Measurements from ENCODE around the gene MYT1.
A peak's percentile ranks its signal among the peaks of the same experiment; 100 is the strongest.

MYT1 gene

DNA sequence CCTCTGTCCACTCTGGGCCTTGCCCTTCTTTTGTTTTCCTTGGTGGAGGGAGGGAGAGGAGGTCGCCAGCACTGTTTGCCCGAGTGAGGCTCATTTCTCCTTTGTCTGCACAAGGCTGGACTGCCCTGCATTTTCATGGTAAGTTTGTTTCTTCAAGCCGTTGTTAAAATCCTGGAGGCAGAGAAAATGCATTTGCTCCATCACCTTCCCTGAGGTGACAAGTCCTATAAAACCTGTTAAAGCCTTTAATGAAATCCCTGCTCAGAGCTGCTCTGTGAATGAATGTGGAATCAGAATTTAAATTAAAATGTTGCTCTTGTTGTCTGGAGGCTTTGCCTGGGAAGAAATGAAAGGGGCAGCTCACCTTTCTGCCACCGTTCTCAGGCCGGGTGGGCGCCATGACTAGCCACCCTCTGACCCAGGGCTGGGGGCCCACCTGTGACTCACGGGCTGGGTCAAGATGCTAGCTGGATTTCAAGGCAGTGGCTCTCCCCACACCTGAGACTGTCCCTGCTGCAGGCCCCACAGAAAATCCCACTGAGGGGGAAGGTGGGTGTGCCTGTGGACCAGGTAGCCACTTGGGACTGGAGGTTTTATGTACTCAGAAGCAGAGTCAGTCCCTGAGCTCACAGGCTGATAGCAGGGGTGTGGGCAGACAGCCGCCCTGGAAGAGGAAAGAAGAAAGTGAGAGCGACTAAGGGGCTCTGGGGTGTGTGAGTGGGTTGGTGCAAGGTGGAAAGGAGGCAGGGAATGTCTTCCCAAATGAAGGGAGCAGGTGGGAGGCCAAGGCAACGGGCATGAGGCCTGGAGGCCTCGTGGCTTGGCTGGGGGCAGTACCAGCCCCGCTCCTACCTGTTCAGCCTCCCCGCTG, 24.0 kb upstream of the MYT1 start:
- DNase-seq = no peak

DNA sequence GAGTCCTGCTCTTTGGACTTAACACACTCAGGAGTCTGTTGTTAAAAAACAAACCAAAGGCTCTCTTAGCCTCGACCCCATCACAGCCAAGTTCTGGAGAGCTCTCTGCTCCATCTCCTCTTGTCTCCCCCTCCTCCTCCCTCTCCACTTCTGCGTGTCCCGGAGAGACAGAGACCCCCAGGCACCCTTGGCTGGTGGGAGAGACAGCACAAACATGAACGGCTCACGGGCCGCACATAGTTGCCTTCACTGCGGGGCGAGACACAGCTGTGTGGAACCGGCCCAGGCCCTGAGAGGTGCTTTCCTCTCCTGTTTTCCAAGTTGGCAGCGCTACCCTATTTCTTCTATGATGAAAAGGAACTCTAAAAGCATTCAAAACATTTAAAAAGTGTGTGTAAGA, 23.3 kb upstream of the MYT1 start:
- no peak for DNase-seq

GRCh38 chr20:64142590-64142989, 21.7 kb upstream of the MYT1 start:
- peak; percentile 16 for DNase-seq

DNA sequence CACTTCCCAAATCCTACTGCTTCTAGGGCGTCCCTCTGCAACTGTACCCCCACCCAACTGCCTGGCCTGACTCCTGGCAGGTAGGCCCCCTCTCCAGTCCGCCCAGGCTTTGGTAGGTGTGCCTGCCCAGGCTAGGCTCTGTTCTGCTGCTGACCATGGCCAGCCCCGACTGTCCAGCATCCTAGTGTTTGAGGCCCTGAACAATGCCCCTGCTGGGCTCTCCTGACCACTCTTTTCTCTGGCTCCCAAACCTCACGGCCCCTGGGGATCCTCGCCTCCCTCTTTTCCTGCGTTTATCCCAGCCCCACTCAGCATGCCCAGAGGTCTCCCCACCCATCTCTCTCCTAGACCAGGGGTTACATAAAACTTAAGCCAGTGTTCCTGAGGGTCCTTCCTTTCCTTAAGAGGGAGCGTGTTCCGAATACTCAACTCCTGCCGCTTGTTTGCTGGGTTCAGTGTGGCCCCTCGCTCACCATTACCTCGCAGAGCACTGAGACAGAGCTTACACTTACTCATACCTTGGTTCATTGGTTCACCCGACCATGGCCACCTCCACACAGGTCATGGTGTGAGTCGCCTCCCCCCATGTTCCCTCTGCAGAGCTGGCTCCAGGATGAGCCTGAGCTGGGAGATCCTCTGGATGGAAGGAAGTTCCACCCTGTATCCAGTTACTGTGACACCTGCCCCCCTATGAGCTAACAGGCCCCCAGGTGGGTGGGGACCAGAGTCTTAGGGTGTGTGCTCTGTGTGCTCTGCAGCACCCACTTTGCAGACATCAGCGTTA, 21.0 kb upstream of the MYT1 start:
- DNase-seq = no peak

DNA sequence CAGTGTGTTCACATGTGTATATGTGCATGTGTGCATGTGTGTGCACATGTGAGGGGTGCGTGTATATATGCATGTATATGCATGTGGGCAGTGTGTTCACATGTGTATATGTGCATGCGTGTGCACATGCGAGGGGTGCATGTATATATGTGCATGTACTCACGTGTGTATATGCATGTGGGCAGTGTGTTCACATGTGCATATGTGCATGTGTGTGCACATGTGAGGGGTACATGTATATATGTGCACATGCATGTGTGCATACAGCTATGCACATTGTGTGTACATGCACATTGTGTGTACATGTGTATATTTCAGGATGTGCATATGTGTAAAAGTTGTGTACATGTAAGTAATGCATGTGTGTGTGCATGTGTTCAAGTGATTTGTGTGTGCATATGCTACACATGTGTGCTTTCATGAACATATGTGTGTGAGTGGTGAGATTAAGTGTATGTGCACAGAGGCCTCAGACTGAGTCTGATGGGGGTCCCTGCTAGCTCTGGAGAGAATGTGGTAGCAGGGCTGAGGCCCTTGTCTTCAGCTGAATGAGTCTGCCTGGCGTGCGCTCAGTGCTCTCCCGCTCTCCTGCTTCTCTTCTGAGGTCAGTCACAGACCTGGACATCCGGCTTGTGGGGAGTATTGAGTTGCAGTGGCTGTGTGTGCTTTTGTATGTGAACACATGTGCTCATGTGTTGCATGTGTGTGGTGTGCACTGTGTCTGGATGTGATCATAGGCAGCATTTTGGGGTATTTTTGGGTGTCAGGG, 19.9 kb upstream of the MYT1 start:
- no peak for DNase-seq

DNA sequence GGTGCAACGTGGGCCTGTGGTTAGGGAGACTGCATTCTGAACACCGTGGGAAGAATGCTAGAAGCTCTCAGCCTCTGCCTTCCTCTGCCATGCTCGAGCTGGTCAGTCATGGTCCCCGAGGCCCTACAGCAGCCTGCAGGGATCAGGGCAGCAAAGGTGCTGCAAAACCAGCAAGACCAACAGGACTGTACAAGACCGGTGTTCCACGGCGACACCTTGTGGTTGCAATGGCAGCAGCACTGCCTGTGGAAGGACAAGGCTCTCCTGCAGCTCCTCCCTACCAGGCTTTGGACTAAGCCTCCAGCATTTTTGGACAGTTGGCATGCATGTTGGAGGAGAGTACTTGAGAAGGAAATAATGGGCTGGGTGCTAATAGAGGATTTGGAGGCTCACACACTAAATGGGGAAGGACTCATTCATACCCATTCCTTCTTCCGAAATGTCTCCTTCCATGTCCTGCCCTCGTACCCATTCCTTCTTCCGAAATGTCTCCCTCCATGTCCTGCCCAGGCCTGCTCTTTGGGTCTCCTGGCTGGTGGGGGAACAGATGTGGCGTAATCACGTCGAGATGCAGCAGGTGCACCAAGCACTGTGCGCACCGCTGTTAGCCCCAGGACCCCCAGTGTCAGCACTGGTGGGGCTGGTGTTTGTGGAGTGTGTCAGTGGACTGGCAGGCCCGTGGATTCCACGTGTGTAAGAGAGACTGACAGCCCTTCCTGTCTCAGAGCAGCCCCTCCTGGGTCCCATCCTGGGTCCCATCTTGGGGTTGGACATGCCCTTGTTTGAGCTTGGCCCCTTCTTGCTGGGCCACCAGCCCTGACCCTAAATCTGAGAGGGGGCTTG, 18.6 kb upstream of the MYT1 start:
- DNase-seq = no peak

- DNase-seq = peak; percentile 83
Observed at GRCh38 chr20:64146301-64146935, 17.8 kb upstream of the MYT1 start.

- no peak for DNase-seq
Observed at GRCh38 chr20:64146936-64147477, 17.2 kb upstream of the MYT1 start.

DNA sequence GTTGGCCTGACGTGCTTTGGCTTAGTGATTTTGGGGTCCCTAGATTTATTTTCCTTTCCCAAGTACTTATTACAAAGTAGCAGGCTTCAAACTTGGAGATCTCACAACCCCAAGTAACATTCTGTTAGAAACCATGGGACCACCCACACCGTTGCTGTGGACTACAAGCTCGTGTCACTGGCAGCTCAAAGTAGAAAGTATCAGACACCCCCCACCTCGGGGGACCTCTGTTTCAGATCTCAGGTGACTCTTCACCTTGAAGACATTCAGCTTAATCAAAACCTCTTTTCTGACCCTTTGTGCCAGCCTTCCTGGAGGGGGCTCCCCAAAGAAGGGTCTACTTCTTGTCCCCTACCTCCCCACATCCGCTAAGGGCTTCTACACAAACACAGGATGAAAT, 15.7 kb upstream of the MYT1 start:
- no peak for DNase-seq

DNA sequence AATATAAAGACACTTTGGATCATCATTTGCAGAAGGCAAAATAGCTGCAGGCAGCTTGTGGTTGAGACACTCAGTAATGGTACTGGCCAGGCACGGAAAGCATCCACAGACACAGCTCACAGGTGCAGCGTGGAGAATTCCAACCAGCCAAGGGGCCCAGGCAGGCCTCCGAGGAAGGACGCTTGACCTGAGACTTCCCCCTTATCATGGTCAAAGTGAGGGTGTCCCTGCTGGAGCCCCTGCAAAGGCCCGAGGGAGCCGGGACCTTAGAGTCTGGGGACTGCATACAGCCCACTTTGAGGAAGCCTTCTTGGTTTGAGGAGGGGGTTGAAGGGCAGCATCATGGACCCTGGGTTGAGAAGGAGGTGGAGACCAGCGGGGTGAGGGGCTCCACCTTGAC, 15.1 kb upstream of the MYT1 start:
- DNase-seq = no peak

- no peak for DNase-seq
Observed at GRCh38 chr20:64149809-64150560, 14.3 kb upstream of the MYT1 start.

DNA sequence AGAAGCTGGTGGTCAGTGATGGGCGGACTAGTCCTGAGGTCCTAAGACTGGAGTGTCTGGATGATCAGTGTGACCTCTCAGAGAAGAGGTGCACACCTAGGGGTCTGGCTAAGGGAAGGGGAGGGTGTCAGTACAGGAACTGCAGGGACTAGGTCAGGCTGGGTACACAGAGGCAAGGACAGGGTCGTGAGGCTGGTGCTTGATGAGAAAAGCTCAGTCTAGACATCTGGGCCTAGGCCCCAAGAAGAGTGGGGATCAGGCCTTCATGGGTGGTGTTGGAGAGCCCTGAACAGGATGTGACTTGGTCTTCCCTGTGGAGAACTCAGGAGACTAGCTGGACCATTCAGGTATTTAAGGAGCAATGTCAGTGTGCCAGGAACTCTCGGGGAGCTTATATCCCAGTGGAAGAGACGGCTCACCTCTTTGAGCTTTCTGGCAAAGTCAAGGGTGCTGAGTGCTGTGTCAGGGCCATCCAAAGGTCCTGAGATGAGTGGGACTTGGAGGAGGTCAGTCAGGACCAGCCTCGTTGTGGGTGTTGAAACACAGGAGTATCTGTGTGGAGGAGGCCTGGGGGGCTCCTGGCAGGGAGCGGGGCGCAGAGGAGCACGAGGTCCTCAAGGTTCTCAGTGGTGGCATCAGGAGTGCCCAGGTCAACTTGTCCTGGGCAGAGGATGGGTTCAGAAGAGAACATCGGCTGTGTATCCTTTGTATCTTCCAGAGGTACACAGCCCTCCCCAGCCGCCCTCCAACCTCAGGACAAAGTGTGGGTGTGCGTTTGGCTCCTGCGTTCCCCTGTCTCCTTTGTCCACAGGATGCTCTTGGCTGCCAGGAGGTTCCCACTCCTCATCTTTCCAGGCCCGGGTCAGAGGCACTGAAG, 13.3 kb upstream of the MYT1 start:
- no peak for DNase-seq

GRCh38 chr20:64151633-64152530, 12.4 kb upstream of the MYT1 start:
- no peak for DNase-seq

DNA sequence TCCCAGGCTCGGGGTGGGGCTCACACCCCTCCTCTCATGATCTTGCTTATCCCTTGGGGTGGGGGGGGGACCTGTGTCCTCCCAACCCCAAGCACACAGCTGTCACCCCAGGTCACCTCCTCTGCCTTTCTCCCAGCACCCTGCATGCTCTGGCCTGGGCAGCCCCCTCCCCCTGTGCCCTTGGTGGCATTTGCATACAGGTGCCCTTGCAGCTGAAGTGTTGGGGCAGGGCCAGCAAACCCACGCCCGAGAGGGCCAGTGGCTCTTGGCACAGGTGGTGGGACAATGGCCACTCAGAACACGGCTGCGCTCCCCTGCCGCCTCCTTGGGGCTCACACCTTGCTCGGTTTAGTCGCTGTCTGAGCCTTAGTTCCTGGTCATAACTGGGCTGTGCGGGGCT, 11.3 kb upstream of the MYT1 start:
- DNase-seq = no peak

GRCh38 chr20:64153410-64153809, 10.8 kb upstream of the MYT1 start:
- no peak for DNase-seq

DNA sequence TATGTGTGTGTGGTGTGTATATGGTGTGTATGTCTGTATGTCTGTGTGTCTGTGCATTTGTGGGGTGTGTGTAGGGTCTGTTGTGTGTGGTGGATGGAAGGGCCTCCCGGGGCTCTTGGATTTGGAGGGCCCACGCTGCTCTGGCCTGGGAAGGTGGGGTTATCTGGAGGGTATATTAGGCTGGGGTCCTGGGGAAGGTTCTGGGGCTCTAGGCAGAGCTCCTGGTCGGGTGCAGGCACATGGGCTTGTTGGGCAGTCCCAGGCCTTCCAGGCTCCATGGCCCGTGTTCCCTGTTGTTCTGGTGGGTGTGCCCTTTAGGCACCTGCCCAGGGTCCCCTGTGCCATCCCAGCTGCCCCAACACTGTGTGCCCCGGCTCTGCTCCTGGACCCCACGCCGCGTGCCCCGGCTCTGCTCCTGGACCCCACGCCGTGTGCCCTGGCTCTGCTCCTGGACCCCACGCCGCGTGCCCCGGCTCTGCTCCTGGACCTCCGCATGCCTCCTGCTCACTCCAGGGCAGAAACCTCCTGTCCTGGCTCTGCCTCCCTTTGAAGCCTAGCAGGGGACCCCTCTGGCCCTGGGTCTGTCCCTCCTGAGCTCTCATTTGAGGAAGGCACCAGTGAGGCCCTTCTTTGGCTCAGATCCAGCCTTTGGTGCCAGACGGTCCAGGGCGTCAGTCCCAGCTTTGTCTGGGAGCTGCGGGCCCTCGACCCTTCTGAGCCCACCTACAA, 10.2 kb upstream of the MYT1 start:
- DNase-seq = no peak

DNA sequence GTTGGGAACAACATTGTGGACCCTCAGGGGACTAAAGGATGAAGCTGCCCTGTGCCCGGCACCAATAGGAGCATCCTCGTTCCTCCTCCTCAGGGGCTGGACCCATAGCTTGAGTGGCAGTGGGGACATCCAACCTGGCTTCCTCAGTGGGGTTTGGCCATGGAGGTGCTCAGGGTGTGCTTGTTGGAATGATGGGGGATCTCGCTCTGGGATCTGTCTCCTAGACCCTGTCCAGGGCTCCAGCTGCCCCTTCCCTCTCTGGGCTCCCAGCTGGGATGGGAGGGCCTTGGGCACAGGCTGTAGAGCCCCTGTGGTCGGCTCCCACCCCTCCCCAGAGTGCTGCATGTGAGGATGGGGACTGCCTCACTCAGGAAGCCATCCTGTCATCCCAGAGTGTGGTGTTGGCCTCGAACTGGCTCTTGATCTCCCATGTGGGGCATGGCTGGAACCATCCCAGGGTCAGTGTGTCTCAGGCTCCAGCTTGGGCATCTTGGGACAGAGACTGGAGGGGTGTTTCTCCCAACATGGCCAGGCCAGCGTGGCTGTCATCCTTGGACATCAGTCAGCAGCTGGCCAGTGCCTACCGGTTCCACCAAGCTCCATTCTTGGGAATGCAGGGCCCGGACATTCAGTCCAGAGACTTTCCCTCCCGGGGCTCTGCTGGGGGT, 9.5 kb upstream of the MYT1 start:
- DNase-seq = peak; percentile 7
